Stimulated activated CD8-positive, alpha-beta memory T cell treated with anti-CD3 and anti-CD28 coated beads, Interleukin-15, amount 100 ng/mL, for 48 hours (primary cell): ENCODE measurements around the gene TECPR2.

Experiments used
- DNase-seq, 2 donors: peaks; one replicate each; pipeline ENCODE4 v3.0.0-alpha.2; 2020; ENCODE audit warnings: low read depth in 2 of 2

The TECPR2 gene

DNA sequence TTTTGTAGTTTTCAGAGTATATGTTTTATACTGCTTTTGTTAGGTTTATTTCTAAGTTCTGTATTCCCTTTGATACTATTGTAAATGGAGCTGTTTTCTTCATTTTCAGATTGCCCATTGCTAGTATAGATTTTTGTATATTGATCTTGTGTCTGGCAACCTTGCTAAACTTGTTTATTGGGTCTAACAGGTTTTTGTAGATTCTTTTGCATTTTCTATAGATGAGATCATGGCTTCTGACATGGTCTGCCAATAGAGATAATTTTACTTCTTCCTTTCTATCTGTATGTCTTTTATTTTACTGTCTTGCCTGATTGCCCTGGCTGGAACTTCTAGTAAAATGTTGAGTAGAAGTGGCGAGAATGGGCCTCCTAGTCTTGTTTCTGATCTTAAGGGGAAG, 106.5 kb downstream of the TECPR2 start:
- no peak for DNase-seq

DNA sequence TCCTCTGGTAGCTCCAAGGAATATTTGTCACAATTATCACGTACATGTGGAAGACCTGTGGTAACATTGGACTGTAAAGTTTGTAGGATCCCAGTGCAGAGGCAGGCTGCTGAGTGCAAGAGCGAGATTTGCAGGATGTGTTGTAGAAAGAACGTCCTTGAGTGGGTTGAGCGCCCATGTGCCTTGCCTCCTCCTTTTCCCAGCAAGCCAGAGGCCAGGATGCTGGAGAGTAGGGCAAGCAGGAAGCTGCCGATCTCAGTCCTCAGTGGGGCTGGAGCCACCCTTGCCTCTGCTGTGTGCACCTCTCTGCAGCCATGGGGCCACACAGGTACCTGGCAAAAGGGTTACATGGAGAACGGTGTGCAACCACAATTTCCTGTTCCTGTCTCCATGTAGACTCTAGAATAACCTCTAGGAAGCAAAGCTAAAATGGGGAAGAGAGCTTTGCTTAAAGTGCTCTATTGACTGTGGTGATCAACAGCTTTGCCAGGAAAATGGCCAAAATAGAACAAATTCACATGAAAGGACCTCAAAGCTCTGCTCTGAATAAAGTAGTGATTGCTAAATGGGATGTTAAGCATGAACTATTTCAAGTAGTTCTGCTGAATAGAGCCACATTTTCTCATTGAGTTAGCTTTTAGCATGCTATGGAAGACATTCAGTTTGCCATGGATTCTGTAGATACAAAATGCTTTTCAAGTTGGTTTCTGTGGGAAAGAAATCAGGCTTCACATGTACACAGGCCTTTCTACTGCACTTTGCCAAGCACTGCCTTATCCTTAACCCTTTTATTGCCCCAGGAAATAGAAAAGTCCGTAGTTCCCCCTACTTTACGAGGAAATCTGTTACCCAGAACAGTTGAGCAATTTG, 109.4 kb downstream of the TECPR2 start:
- DNase-seq, result no peak

DNA sequence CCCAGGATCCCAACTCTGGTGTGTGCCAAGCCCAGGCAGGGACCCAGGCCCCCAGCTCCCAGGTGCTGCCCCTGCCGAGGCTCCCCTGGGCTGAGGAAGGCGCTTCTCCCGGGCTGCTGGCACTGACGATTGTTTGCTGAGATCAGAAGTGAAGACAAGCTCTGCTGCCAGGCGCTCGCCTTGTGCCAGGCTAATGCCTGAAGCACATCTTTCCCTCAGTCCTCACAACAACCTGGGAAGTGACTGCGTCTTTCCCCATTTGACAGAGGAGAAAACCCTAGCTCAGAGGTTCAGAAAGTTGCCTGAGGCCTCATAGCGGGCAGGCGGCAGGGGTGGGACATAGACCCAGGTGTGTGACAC, 110.0 kb downstream of the TECPR2 start:
- no peak for DNase-seq

DNA sequence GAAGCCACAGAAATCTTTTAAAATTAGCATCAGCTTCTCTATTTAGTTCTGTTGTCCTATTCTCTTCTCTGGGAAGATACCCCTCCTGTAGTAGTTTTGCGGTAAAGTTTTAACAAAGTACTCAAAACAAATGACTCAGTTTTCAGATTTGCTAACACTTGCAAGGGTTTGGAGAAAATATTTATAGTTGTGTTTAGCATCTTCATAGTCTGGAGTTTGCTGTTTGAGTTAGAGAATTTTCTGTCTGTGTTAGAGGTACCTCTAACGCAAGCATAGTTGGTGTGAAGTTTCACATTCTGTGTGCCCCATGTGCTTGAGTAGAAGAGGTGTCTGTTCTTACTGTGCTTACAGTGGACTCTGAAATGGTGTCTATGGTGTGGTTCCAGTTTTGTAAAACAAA, 110.8 kb downstream of the TECPR2 start:
- DNase-seq, result no peak

DNA sequence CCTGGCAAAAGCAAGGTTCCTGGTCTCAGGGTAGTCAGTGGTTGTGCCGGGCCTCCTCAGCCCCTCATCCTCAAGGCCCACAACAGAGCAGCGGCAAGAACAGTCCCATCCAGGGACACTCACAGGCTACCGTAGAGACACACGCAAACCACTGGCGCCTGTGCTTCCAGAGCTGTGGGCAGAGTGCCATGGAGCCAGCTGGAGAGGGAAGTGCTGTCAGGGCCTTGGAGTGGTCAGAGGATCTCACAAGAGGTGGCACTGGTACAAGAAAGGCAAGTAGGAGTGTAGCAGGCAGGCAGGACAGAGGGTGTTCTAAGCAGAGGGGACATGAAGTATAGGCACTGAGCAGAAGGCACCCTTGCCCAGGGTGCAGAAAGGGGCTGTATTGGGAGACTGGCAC, 112.2 kb downstream of the TECPR2 start:
- DNase-seq, result no peak

DNA sequence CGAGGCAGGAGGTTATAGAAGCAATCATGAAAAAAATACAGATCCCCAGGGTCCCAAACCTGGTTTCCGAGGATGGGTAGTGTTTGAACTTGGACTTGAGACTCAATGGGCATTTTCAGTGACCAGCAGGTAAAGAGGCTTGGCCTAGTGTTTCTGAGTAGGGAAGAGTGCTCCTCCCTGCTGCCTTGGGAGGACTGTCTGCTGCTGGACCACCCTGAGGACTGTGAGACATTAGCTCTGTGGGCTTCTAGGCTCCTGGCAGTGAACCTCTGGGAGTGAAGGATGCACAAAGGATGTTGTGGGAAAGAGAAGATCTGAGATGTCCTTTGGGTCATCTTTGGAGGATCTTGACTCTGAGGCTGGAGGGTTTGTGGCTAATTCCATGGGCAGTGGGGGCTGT, 116.4 kb downstream of the TECPR2 start:
- no peak for DNase-seq

DNA sequence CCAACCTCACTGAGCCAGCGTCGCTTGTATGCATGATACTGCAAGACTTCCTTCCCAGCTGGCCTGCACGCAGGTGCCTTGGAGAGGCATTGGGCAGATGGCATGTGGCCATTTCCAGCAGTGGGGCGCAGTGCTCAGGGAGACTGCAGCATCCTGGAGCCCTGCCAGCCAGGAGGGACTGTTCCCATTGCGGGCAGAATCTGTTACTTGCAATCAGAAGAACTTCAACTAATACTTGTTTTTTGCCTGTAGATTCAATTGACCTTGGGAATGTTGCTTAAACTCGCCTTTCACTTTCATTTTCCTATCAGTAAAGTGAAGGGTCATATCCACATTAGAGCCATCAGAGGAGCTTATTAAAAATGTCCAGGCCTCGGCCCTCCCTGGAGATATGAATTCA, 117.0 kb downstream of the TECPR2 start:
- DNase-seq, result no peak

DNA sequence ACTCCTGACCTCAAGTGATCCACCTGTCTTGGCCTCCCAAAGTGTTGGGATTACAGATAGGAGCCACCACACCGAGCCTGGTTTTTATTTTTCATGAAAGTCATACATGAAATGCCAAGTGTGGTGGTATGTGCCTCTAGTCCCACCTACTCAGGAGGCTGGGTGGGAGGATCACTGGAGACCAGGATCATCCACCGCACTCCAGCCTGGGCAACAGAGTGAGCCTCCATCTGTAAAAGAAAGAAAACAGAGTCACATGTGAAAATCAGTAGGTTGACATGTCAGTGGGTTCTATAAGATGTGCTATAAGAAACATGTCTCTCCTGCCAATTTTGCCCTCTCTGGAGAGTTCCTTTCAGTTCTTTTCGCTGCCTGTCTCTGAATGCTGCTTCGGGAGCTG, 118.6 kb downstream of the TECPR2 start:
- DNase-seq, result no peak

DNA sequence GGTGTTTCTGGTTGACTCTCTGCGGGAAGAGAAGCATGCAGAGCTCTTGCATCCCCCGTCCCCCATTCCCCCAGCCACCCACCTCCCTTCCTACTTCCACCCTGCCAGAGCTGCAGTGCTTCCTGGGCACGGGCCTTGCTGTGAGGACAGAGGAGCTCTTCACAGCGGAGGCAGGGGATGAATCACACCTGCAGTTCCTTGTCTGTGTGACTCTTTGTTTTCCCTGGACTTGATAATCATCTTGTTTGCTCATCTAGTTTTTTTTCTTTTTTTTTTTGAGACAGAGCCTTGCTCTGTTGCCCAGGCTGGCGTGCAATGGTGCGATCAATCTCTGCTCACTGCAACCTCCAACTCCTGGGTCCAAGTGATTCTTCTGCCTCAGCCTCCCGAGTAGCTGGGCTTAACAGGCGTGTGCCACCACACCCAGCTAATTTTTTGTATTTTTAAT, 119.1 kb downstream of the TECPR2 start:
- DNase-seq, result no peak

DNA sequence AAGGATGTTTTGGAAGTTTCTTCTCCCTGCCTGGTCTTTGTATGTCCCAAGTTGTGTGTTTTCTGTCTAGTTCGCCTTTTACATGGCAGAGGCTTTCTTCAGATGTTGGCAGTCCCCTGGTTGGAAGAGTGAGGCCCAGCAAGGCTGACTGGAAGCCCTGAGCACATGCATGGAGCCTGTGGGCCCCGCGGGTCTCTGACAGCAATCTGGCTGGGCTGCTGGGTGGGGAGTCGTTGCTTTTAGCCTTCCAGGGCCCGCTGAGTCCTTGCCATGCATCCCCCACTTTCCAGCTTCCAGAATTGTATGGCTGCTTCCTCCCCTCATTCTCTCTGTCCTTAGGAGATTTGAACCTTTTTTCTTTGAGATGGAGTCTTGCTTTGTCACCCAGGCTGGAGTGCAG, 121.6 kb downstream of the TECPR2 start:
- no peak for DNase-seq

DNA sequence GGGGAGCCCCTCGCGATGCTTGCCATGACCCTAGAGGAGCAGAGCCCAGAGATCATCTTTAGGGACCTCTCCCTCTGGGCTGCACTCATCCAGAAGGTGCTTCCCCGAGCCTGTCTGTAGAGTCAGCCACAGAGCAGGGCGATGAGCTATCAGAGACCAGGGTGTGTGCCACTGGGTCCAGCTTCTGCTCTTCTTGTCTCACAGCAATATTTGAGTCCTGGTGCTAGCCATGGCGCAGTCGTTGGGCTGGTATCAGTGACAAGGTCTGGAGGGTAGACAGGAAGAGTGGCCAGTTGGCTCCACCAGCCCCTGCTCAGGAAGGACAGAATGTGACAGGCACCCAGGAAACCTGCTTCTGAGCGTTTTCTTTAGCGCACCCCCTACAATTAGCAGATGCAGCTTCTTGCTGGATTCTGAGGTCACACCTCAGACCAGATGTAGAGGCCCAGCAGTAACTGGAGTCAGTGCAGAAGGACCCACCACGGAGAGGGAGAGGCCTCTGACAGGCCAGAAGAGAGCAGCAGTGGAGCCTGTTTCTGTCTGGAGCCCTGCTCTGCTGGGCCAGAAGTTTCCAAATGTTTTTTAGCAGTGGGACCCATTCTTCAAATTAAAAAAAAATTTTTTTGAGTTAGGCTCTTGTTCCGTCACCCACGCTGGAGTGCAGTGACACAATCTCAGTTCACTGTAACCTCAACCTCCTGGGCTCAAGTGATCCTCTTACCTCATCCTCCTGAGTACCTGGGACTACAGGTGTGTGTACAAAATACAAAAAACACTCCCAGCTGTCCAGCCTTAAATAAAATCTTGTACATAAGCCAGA, 123.2 kb downstream of the TECPR2 start:
- no peak for DNase-seq

DNA sequence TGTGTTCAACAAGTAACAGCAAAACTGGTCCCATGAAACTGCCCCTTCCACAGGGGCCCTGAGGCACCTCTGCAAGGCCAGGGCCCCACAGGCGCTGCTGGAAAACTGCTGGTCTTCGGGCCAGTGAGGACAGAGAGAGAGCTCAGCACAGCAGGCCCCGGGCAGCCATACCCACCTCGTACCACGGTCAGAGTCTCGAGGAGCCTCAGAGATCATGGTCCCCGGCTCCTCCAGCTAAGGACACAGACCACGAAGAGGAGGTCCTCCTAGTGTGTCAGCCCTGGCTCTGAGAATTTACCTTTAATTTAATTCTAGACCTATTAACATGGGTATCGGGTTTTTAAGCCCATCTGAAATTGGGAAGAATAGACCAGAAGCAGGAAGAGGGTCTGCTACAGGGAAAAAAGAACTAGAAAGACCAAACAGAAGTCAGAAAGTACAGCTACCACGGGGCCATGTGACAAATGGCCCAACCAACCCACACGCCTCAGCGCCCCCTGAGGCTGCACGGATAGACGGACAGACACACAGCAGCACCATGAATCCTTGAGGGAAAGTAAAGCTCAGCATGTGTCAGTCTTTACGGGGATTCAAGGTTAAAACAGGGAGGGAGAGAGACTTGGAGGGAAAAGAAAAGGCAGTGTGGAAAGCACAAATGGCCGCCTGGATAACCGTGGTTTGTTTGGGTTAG, 123.9 kb downstream of the TECPR2 start:
- no peak for DNase-seq

DNA sequence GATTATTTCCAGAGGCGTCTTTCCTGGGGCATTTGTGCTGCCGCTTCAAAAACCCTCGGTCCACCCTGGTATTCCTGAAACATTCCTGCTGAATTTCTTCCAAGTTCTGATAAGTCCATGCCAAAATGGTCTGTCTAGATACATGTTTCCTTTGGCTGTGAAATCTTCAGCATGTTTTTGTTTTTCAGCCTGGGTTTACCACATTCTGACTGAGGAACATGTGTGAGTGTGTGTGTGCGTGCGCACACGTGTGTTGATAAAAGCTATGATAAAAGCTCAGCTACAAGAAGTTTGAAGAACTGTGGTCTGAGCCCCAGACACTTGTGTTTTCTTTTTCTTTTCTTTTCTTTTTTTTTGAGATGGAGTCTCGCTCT, 124.5 kb downstream of the TECPR2 start:
- no peak for DNase-seq

DNA sequence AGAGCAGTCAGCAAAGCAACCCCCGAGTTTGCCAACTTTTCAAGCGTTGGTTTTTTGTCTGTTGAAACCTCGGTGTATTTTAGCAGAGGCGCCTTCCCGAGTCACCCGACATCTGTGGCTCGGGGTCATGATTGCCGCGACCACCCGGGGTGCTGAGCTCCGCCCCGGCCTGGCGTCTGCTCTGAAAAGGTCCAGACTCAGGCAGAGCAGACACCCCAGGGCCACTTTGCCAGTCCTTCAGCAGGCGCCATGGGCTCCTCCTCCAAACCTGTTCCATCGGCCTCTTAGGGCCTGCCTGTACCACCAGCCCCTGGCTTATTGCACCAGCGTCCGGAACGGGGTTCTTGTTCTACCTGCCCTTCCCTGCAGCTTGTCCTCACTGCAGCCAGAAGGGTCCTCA, 127.7 kb downstream of the TECPR2 start:
- no peak for DNase-seq

DNA sequence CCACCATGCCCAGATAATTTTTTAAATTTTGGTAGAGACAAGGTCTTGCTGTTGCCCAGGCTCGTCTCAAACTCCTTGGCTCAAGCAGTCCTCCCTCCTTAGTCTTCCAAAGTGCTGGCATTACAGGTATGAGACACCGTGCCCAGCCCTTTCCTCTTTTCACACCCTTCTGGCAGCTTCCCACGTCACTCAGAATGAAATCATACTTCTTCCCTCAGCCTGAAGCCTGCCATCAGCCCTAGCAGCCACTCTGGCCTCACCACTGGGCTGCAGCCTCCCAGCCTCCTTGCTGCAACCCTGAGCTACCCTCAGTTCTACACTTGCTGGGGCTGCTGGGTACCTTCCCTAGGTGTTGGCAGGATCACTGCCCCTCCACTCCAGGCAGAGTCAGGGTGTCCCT, 128.6 kb downstream of the TECPR2 start:
- no peak for DNase-seq

DNA sequence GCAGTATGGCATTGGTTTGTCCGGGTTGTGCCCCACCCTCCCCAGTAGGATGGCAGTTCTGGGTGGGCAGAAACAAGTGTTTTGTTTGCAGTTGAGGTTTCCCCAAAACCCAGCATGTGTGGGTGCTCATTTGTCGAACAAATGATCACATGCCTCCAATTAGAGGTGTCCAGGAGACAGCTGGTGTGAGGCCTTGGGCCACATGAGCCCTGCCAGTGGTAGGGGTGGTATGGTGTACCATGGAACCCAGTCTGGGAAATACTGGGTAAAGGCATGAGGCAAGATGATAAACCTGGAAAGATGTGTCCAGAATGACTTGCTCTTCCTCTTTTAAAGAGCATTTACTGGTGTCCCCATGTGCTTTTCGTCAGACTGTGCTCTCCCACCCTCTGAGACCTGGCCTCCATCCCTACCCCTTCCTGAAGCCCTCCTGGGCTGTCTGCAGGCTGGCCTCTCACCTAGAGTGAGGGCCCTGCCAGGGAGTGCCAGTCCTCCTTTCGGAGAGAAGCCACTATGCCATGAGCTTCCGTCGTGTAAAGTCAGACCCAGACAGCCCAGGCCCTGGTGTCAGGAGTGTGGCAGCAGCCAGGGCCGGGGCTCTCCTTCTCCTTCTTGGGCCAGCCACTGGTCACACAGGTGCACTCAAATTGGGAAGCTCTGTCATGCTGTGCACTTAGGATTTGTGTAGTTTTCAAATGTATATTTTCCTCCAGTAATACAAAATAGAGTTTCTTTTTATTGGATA, 129.2 kb downstream of the TECPR2 start:
- DNase-seq, result no peak

DNA sequence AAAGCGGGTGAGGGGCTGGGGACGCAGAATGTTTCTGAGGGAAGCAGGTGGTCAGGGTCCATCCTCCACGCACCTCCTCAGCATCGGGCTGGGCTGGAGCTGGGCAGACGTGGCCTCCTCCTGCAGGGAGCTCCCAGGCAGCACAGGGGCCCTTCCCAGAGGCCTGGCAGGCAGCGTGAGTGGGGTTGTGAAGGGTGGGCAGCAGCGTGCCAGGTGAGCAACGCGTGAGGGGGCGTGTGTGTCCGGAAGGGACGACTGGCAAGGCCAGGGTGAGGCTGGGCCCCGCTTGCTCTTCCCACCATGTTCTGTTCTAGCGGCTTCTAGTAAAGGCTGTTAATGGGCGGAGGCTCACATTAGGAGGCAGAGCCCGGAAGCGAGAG, 129.8 kb downstream of the TECPR2 start:
- no peak for DNase-seq

DNA sequence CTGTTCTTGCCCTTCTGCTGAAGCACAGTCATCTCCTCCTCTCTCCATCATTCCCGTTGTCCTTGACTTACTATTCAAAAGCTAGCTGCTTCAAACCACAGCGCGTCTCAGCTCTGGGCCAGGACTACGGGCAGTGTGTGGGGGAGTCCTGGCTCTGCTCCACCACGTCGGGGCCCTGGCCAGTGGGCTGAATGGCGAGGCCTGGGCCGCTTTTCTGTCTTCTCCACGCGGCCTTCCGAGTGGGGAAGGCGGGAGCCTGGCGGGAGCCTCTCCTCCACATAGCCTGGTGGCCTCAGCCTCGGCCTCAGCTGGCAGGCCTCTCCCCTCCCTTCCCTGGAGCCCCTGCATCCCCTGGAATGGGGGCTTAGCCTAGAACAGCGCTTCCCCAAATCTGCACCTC, 130.4 kb downstream of the TECPR2 start:
- no peak for DNase-seq

DNA sequence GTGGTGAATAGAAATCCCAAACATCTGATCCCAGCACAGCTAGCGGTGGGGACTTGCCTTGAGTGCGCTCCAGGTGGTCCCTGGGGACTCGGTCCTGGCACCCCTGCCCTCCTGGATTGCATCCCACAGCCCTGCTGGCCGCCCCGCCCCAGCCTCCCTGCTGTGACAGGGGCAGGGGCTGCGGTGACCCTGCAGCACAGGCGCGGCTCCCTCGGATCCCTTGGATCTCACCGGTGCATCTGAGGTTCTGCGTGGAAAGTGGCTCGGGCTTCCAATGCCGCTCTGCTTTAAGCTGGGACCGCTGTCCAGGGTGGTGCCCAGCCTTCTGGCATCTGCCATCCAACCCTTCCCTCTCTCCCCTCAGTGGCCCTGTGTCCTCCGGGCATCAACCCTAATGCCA, 130.8 kb downstream of the TECPR2 start:
- DNase-seq, result no peak

DNA sequence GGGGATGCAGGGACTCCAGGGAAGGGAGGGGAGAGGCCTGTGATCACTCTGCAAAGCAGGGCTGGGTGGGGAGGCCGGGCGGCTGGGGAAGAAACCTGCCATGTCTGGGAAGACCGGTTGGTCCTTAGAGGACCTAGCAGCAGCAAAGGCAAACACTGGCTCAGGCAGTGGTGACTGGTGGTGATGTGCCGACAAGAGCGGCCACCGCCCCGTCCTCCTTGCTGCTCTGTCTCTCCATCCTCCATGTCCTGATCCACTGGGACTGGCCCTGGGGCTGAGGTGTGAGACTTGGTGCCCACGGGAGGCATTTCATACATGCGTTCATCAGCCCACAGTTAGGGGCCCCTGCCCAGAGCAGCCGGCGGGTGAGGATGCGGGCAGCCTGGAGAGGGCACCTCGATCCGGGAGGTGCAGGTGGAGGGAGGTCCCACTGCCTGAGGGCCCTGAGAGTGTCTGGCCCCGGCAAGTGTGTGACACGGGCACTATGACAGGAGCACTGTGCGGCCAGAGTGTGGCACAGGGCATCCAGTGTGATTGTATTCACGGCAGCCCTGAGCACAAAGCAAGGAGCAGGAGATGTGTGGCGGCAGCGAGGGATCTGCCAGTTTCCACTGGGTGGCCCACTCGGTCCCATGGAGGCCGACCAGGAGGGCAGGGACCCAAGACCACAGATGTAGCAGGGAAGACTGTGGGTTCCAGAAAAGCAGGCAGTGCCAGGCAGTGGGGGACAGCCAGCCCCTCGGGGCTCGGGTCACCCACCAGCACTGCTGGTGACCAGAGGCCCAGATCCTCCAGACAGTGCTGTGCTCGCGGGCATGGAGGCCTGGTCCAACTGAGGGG, 133.0 kb downstream of the TECPR2 start:
- DNase-seq, result no peak

DNA sequence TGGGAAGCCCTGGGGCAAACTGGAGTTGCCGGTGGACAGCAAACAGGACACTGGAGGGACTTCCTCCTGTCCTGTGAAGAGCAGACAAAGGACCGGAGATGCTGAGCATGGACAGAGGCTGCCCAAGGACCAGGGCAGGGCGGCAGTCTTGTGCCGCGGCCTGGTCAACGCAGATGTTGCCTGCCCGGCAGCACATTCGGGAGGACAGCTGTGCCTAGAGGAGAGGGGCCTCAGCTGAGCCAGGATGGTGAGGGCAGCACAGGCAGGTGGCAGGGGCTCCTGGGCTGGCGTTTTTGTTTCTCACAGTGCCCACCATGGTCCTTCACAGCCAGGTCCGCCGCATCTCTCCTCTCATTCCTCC, 133.6 kb downstream of the TECPR2 start:
- DNase-seq, result no peak
